ENCODE results near the gene MALAT1. TPM values are rescaled to one million over a fixed set of nuclear protein-coding genes. Genes with fewer than 3 reads are reported as not detected.
"Not testable (repeated sequence)": the region's sequence is repeated elsewhere in the genome, so short reads cannot be mapped to it uniquely, and the experiment has no call there.

Gene MALAT1
- polyA plus RNA-seq (ENCODE audit: insufficient read length in 4 of 4), result 100 to 1,000 TPM; 557 to 843 (median 666) TPM

GRCh38 chr11:65498977-65499712 lies at the start of gene MALAT1:
MALAT1 (plus strand) TSS chr11:65499045.
- peak in 3 of 4 donors; percentile 94 to 95 (median 94) for DNase-seq (ENCODE audit: low read depth in 4 of 4, low spot score in 3 of 4)

- DNase-seq (ENCODE audit: low read depth in 4 of 4, low spot score in 3 of 4), result not testable (repeated sequence)
Measured at GRCh38 chr11:65451301-65451700, 47.5 kb upstream of the MALAT1 start.

DNA sequence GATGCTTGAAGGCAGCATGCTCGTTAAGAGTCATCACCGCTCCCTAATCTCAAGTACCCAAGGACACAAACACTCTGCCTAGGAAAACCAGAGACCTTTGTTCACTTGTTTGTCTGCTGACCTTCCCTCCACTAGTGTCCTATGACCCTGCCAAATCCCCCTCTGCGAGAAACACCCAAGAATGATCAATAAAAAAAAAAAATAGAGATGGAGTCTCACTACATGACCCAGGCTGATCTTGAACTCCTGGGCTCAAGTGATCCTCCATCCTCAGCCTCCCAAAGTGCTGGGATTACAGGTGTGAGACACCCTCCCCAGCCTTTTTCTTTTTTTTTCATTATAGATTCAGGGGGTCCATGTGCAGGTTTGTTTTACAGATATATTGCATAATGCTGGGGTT lies 46.6 kb upstream of the MALAT1 start:
- DNase-seq (ENCODE audit: low read depth in 4 of 4, low spot score in 3 of 4), result not testable (repeated sequence)

DNA sequence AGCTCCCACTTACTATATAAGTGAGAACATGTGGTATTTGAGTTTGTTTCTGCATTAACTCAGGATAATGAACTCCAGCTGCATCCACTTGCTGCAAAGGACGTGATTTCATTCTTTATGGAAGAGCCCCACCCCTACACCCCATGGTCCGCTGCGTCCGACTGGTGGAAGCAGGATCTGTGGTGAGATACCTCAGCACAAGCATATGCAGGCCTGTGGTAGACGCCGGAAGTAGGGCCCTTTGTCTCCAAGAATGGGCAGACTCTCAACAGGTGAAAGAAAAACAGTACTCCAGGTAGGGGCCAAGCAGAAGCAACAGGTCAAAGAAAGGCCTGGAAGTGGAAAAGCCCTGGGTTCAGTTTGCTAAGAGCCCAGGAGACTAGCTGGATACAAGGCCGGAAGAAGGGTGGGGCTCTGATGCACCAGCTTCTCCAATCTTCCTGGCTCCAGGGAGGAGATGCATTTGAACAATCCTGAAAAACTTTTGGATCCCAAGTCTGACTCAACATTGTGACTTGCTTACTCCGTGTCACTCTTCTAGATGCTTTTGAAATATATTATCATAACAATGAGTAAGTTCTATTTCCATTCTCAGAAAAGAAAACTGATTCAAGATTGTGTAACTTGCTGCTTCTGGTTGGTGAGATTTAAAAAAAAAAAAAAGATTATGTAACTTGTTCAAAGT lies 45.9 kb upstream of the MALAT1 start:
- DNase-seq (ENCODE audit: low read depth in 4 of 4, low spot score in 3 of 4), result no peak

- no peak for DNase-seq (ENCODE audit: low read depth in 4 of 4, low spot score in 3 of 4)
Measured at GRCh38 chr11:65454311-65454695, 44.5 kb upstream of the MALAT1 start.

DNA sequence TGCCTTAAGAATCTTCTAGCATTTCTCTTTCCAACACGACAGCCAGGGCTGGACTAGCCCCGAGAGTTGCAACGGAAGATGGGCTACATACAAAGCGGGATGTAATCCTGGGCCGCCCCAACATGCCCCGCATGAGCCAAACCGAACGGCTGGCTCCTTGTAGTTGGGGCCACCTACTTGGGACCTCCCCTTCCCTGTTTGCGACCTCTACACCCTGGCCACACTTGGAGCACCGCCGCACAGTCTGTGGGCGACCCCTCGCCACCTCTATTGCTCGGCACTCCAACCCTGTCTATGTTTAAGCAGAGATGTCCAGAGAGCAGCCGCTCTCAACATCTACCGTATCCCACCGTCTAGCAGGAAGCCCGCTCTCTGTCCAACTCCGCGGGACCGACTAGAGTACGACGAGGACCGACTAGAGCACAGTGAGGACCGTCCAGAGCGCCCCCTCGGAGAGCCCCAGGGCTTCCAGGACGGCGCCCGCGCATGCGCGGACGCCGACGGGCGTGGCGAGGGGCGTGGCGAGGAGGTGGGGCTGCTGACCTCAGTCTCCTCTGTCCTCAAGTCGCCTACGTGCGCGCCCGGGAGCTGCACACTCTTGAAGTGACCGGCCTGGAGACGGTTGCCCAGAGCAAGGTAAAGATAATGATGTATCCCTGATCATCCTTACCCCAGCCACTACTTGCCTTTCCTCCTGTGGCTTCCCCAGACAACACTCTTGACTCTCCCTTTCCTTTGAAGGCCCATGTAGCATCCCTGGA lies 44.0 kb upstream of the MALAT1 start:
- DNase-seq (ENCODE audit: low read depth in 4 of 4, low spot score in 3 of 4), result peak in 3 of 4 donors; percentile 83 to 84 (median 83)

- DNase-seq (ENCODE audit: low read depth in 4 of 4, low spot score in 3 of 4), result no peak
Measured at GRCh38 chr11:65456418-65456817, 42.4 kb upstream of the MALAT1 start.

GRCh38 chr11:65459552-65459951 lies 39.3 kb upstream of the MALAT1 start:
- DNase-seq (ENCODE audit: low read depth in 4 of 4, low spot score in 3 of 4), result no peak

DNA sequence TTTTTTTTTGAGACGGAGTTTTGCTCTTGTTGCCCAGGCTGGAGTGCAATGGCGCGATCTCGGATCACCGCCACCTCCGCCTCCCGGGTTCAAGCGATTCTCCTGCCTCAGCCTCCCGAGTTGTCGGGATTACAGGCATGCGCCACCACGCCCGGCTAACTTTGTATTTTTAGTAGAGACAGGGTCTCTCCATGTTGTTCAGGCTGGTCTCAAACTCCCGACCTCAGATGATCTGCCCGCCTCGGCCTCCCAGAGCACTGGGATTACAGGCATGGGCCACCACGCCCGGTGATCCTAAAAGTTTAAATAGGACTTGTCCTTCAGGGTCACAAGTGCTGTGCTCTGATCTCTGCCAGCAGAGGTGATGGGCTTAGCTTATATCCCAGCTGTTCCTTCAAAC lies 33.4 kb upstream of the MALAT1 start:
- not testable (repeated sequence) for DNase-seq (ENCODE audit: low read depth in 4 of 4, low spot score in 3 of 4)

DNA sequence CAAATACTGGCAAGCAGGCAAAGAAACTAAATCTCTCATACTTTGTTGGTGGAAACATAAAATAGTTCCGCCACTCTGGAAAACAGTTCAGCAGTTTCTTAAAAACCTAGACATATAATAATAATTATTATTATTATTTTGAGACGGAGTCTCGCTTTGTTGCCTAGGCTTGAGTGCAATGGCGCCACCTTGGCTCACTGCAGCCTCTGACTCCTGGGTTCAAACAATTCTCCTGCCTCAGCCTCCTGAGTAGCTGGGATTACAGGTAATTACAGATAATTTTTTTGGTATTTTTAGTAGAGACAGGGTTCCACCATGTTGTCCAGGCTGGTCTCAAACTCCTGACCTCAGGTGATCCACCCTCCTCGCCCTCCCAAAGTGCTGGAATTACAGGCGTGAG lies 31.5 kb upstream of the MALAT1 start:
- not testable (repeated sequence) for DNase-seq (ENCODE audit: low read depth in 4 of 4, low spot score in 3 of 4)

- no peak for DNase-seq (ENCODE audit: low read depth in 4 of 4, low spot score in 3 of 4)
Measured at GRCh38 chr11:65468874-65469333, 29.9 kb upstream of the MALAT1 start.

- DNase-seq (ENCODE audit: low read depth in 4 of 4, low spot score in 3 of 4), result no peak
Measured at GRCh38 chr11:65470433-65471049, 28.3 kb upstream of the MALAT1 start.

GRCh38 chr11:65471447-65471891 lies 27.4 kb upstream of the MALAT1 start:
- DNase-seq (ENCODE audit: low read depth in 4 of 4, low spot score in 3 of 4), result no peak

DNA sequence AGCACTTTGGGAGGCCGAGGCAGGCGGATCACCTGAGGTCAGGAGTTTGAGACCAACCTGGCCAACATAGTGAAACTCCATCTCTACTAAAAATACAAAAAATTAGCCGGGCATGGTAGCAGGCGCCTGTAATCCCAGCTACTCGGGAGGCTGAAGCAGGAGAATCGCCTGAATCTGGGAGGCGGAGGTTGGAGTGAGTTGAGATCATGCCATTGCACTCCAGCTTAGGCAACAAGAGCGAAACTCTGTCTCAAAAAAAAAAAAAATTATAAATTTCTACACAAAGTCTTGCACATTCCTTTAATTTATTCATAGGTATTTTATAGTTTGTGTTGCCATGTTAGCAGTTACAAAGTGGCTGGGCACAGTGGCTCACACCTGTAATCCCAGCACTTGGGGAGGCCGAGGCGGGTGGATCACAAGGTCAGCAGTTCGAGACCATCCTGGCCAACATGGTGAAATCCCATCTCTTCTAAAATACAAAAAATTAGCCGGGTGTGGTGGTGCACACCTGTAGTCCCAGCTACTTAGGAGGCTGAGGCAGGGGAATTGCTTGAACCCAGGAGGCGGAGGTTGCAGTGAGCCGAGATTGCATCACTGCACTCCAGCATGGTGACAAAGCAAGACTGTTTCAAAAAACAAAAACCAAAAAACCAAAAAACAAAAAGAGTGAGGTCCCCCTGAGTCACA lies 26.1 kb upstream of the MALAT1 start:
- DNase-seq (ENCODE audit: low read depth in 4 of 4, low spot score in 3 of 4), result not testable (repeated sequence)

DNA sequence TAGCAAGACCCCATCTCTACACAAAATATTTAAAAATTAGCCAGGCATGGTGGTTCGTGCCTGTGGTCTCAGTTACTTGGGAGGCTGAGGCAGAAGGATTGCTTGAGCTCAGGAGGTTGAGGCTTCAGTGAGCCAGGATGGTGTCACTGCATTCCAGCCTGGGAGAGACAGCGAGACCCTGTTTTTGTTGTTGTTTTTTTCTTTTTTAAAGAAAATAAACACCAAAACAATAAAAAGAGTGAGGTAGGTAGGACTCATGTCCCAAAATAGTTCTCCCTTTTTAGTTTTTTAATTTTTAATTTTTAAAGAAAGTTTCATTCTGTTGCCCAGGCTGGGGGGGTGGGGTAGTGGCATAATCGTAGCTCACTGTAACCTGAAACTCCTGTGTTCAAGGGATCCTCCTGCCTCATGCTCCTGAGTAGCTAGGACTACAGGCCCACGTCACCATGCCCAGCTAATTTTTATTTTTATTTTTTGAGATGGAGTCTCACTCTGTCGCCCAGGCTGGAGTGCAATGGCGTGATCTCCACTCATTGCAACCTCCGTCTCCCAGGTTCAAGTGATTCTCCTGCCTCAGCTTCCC lies 25.5 kb upstream of the MALAT1 start:
- no peak for DNase-seq (ENCODE audit: low read depth in 4 of 4, low spot score in 3 of 4)

DNA sequence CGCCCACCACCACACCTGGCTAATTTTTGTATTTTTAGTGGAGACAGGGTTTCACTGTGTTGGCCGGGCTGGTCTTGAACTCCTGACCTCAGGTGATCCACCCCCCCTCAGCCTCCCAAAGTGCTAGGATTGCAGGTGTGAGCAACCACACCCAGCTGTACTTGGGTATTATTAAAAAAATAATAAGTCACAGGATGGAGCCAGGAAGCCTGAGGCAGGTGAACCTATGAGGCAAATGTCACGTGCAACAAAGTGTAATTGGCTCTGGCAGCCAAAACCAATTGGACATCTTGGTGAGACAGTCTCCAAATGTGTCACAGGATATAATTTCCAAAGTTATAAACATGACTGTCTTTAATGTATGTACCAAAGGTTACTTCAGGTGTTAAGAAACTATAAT lies 24.0 kb upstream of the MALAT1 start:
- no peak for DNase-seq (ENCODE audit: low read depth in 4 of 4, low spot score in 3 of 4)

DNA sequence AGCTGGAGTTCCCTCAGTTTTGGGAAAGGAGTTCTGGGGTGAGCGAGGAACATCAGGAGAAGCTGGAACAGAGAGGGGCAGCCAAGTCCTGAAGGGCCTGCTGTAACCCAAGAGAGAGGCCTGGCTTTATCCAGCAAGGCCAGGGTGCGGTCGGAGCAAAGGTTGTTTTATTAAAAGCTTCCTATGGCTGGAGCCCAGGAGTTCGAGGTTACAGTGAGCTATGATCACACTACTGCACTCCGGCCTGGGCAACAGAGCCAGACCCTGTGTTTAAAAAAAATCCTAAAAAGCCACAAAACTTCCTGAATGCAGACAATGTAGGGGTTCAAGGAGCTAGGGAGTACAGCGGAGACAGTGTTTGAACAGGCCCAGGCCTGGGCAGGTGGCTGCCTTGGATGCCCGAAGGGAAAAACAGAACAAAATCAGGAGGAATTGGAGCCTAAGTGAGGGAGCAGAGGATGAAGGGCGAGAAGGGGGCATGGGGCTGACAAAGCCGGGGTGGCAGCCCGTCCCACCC lies 22.2 kb upstream of the MALAT1 start:
- DNase-seq (ENCODE audit: low read depth in 4 of 4, low spot score in 3 of 4), result no peak

GRCh38 chr11:65477149-65477965 lies 21.5 kb upstream of the MALAT1 start:
- DNase-seq (ENCODE audit: low read depth in 4 of 4, low spot score in 3 of 4), result peak in 2 of 4 donors; percentile 88 to 90

Data from left renal pelvis (tissue), 4 donors.